Spleen (tissue), 11 donors: Measurements from ENCODE around the gene ZCCHC12. TPM values are rescaled to one million over a fixed set of nuclear protein-coding genes. Genes with fewer than 3 reads are reported as not detected.

Experiments
- DNase-seq: peaks from one replicate; pipeline ENCODE4 v3.0.0-alpha.2; 2020
- H3K27ac ChIP-seq, 8 donors: fragments of 200-600 bp; sonication (generic) in 7 of 8; 1 replicate in 4 of 8; 2 replicates in 4 of 8; pipeline versions ENCODE4 v1.5.0 to v1.8.0; 2016 to 2021; ENCODE audit warnings: inconsistent platforms in 4 of 8, mild to moderate bottlenecking in 4 of 8, moderate library complexity in 1 of 8
- H3K27me3 ChIP-seq, 7 donors: fragments of 200-600 bp; sonication (generic) in 6 of 7; replicated peaks in 1 of 7; 1 replicate in 4 of 7; 2 replicates in 3 of 7; pipeline versions ENCODE4 v1.5.0 to v1.8.0; 2016 to 2021; ENCODE audit warnings: inconsistent platforms in 3 of 7, mild to moderate bottlenecking in 1 of 7
- H3K36me3 ChIP-seq, 6 donors: fragments of 200-600 bp; sonication (generic) in 5 of 6; 1 replicate in 4 of 6; 2 replicates in 2 of 6; pipeline versions ENCODE4 v1.5.0 to v1.8.0; 2016 to 2021; ENCODE audit warnings: inconsistent platforms in 2 of 6
- H3K4me1 ChIP-seq, 6 donors: fragments of 200-600 bp; sonication (generic) in 5 of 6; 1 replicate in 3 of 6; 2 replicates in 3 of 6; pipeline versions ENCODE4 v1.5.0 to v1.8.0; 2016 to 2021; ENCODE audit warnings: inconsistent platforms in 3 of 6
- H3K4me3 ChIP-seq, 8 donors: fragments of 200-600 bp; sonication (generic) in 7 of 8; 1 replicate in 4 of 8; 2 replicates in 4 of 8; pipeline versions ENCODE4 v1.5.0 to v1.8.0; 2016 to 2021; ENCODE audit warnings: inconsistent platforms in 4 of 8, mild to moderate bottlenecking in 4 of 8, moderate library complexity in 2 of 8
- H3K9me3 ChIP-seq, 8 donors: fragments of 200-600 bp; sonication (generic) in 7 of 8; 1 replicate in 4 of 8; 2 replicates in 4 of 8; pipeline versions ENCODE4 v1.5.0 to v1.8.0; 2016 to 2021; ENCODE audit warnings: inconsistent platforms in 4 of 8
- POLR2A ChIP-seq, 3 donors: fragments of 450-650 bp; IDR thresholded peaks; one replicate each; pipeline ENCODE4 v1.5.1; 2017; ENCODE audit warnings: antibody characterized with exemption in 3 of 3, mild to moderate bottlenecking in 1 of 3
- POLR2AphosphoS5 ChIP-seq, 3 donors: sonication (generic); formaldehyde crosslinking; IDR thresholded peaks; one replicate each; pipeline ENCODE4 v1.5.1; 2017; ENCODE audit warnings: antibody characterized with exemption in 3 of 3
- WGBS, 5 donors: extraction: QIAGEN DNeasy Blood & Tissue Kit in 3 of 5; methylation state at CpG; one replicate each; pipeline versions ENCODE4 v1.1.5 to v1.1.7; 2013 to 2018; 5-methylcytosine and 5-hydroxymethylcytosine counted together
- intact Hi-C: fragments of 100-400 bp; cut with DNase I; formaldehyde crosslinking; loops from one replicate; pipeline ENCODE4 v1.15.0; 2023; ENCODE audit warnings: low total_unique reads
- polyA plus RNA-seq, 3 donors: library from polyadenylated mRNA; stranded (reverse); fragments of 200-250 nt; gene quantifications; one replicate each; pipeline ENCODE4 v1.2.1, GENCODE V29; 2013
- total RNA-seq, 7 donors: library from RNA; depleted of rRNA in 3 of 7; stranded (reverse); fragments of >200 nt in 3 of 7; fragmentation: NEBNext Ultra II Directional in 4 of 7; extraction: Animal tissue kit (Norgen Biotek cat#: 25700) in 4 of 7; gene quantifications; one replicate each; pipeline versions ENCODE4 v1.1.0 to v1.2.1, GENCODE V29; 2016 to 2021
- TF ChIP-seq, protein P1 (sequence below), 11 experiments: fragments of 200-600 bp in 7 of 11; fragments of 450-650 bp in 4 of 11; sonication (generic) in 4 of 11; IDR thresholded peaks in 8 of 11; conservative IDR thresholded peaks in 3 of 11; 1 replicate in 7 of 11; 2 replicates in 4 of 11; pipeline versions ENCODE4 v1.4.0 to v1.8.0; 2016 to 2021; ENCODE audit warnings: antibody characterized with exemption in 11 of 11, inconsistent platforms in 4 of 11, mild to moderate bottlenecking in 1 of 11
- donor health status: healthy with polysubstance abuse.
- donor health status: DM: no; HTN: no; CAD: no; lungs with moderate emphysema.
- donor health status: DM: no; HTN: no; CAD: no.
- donor health status: Bipolar disorder and iron deficiency.
- donor health status: healthy.
- donor health status: DM: no; HTN: no; CAD: no.
- donor health status: DM: yes; HTN: yes; CAD: no.

Gene ZCCHC12
- total and polyA plus RNA-seq, 10 donors, result 0.03 to 0.65 (median 0.49) TPM; not detected in 7

DNA sequence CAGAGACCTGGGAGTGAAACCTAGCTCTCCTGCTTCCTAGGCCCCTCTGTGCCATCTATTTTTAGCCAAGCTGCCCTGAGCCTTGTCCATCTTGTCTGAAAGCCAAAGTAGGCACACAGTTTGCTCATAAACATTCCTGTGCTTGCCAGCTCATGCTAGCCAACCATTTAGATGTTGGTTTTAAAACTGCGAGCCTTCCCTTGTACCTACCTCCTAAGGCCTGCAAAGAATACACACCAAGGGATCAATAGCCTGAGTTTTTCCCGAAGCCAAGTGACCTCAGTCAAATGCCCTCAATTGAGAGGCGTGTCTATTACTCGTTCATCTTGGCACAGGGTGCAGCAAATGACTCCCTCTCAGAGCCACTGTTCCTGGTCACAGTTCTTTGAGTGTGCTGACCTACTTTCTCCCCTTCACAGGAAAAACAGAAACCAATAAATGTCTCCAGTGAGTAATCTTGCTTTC lies 48.5 kb downstream of the ZCCHC12 start:
- WGBS, 5 donors, result 65 to 89% (median 71%) methylated on average over 4 of the region's 4 CpGs
- no peak overlapping the region for H3K27ac ChIP-seq
- DNase-seq, result no peak

More for the DNA sequence above, 48.5 kb downstream of the ZCCHC12 start:
- no peaks in the 10 kb centered on the region for H3K36me3 ChIP-seq
- intact Hi-C loops, result no loop called here
- H3K4me1 ChIP-seq, result no peaks in the 10 kb centered on the region
- TF ChIP-seq POLR2A (IDR thresholded peaks at IDR 0.05) (no peak), POLR2AphosphoS5 (IDR thresholded peaks at IDR 0.05) (no peak)
- TF ChIP-seq, protein P1, sequence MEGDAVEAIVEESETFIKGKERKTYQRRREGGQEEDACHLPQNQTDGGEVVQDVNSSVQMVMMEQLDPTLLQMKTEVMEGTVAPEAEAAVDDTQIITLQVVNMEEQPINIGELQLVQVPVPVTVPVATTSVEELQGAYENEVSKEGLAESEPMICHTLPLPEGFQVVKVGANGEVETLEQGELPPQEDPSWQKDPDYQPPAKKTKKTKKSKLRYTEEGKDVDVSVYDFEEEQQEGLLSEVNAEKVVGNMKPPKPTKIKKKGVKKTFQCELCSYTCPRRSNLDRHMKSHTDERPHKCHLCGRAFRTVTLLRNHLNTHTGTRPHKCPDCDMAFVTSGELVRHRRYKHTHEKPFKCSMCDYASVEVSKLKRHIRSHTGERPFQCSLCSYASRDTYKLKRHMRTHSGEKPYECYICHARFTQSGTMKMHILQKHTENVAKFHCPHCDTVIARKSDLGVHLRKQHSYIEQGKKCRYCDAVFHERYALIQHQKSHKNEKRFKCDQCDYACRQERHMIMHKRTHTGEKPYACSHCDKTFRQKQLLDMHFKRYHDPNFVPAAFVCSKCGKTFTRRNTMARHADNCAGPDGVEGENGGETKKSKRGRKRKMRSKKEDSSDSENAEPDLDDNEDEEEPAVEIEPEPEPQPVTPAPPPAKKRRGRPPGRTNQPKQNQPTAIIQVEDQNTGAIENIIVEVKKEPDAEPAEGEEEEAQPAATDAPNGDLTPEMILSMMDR (IDR thresholded peaks at IDR 0.05 in 8 of 11, conservative IDR thresholded peaks at IDR 0.05 in 3 of 11), result no peak
- H3K27me3 ChIP-seq, result no peaks in the 10 kb centered on the region
- H3K9me3 ChIP-seq, result no peaks in the 10 kb centered on the region
- no peak overlapping the region for H3K4me3 ChIP-seq

Other genes with a start within 250 kb of the ZCCHC12 start
- gene IL13RA1, start 96.2 kb upstream of the ZCCHC12 start, total RNA-seq, result 10 to 100 TPM; 35.6 to 67.1 (median 48.3) TPM
- gene IL13RA1, start 96.2 kb upstream of the ZCCHC12 start, polyA plus RNA-seq, result 10 to 100 TPM; 17.5 to 18.6 (median 18.5) TPM
- 1 to 10 TPM; 1.4 to 4.3 (median 2.5) TPM for gene LONRF3, start 150.8 kb downstream of the ZCCHC12 start, total RNA-seq
- under 1 TPM; 0.11 to 0.45 (median 0.20) TPM for gene LONRF3, start 150.8 kb downstream of the ZCCHC12 start, polyA plus RNA-seq
- not detected for gene CT47C1, start 249.2 kb downstream of the ZCCHC12 start, total RNA-seq
- not detected for gene CT47C1, start 249.2 kb downstream of the ZCCHC12 start, polyA plus RNA-seq